NOMO-1 treated with DMSO at 0.1 percent for 48 hours (cell line): ENCODE results near the gene DISP2.
A peak's percentile ranks its signal among the peaks of the same experiment; 100 is the strongest.

Source experiments
- DNase-seq: peaks from one replicate; lab custom pipeline; 2025; ENCODE audit not compliant: unreplicated experiment; lab: John Stamatoyannopoulos, UW

Gene DISP2

DNA sequence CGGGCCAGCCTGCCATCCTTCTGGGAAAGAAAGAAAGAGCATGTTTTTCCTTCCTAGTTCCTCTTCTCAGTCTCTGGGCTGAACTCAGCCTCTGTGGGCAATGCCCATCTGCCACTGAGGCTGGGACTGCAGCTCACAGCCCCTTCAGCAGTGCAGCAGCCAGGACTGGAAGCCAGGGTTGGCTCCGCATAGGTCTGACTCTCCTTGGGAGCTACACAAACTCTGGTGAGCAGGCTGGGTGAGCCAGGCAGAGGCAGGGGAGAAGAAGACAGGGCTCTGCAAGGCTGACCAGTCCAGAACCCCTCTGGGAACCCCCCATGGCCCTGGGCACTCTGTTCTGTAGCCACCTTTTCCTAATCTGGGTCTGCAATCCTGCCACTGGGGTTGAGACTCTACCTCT, 3.6 kb downstream of the DISP2 start:
- no peak for DNase-seq

DNA sequence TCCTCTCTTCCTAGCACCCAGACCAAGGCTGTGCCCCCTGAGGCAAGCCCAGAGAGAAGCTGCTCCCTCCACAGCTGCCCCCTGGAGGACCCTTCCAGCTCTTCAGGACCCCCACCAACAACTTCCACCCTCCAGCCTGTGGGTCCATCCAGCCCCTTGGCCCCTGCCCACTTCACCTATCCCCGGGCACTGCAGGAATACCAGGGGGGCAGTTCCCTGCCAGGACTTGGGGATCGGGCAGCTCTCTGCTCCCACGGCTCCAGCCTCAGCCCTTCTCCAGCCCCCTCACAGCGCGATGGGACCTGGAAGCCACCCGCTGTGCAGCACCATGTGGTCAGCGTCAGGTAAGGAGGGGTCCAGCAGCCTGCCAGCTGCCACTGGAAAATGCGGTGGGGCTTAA, 5.6 kb downstream of the DISP2 start:
- DNase-seq: no peak

DNA sequence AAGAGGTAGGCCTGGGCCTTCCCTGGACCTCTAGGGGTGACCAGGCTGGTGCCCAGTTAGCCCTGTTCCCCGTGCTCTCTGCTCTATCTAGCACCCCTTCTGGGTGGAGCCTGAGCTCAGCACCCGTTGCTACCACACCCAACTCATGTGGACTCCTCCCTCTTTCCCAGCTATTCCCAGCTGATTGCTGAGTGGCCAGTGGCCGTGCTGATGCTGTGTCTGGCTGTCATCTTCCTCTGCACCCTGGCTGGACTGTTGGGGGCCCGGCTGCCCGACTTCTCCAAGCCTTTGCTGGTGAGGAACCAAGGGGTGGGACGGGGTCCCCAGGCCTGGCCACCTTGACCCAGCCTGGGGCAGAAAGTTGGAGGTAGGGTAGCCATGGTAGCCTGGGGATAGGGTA, 6.2 kb downstream of the DISP2 start:
- DNase-seq: no peak

DNA sequence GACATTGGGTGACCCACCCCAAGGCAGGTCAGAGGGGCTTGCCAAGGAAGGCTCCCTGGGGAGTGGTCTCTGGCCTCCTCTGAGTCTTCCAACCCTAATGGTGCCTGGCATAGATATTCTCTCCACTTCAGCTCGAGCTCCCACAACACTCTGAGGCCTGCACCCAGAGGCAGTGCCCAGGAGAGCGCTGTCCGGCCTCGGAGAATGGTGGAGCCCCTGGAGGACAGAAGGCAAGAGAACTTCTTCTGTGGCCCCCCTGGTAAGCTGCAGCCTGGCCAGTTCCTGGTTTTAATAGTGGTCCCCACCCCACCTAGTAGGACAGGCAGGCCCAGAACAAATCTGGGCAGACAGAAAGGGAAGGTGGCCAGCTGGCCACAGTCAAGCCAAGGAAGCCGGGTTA, 7.0 kb downstream of the DISP2 start:
- no peak for DNase-seq

DNA sequence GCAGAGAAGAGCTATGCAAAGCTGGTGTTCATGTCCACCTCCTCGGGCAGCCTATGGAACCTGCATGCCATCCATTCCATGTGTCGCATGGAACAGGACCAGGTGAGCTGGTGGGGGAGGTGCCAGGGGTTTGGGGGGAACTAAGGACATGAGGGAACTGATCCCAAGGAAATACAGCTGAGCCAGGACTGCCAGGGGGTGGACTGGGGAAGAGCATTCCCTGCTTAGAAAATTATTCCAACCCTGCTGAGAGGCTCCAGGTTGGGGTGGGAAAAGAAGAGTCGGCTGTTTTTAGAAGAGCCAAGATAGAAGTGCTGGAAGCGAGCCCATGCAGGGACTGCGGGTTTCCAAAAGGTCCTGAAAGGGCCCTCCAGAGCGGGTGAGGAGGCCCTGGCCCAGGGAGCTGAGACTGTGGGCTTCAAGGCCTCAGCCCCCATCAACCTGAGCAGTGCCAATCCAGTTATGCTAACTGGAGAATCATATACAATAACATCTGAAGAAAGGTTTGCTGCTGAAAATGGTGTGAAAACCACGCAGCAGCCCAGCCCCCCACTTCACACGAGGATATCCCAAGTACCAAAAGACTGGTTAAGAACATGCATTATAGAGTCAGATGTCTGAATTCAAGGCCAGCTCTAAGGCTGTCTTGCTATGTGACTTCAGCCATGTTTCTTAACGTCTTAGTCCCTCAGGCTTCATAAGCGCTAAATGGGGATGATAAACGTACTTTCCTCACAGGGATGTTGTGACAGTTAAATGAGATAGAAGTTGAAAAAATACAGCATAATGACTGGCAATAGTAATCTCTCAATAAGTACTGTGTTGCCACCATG, 7.8 kb downstream of the DISP2 start:
- no peak for DNase-seq

DNA sequence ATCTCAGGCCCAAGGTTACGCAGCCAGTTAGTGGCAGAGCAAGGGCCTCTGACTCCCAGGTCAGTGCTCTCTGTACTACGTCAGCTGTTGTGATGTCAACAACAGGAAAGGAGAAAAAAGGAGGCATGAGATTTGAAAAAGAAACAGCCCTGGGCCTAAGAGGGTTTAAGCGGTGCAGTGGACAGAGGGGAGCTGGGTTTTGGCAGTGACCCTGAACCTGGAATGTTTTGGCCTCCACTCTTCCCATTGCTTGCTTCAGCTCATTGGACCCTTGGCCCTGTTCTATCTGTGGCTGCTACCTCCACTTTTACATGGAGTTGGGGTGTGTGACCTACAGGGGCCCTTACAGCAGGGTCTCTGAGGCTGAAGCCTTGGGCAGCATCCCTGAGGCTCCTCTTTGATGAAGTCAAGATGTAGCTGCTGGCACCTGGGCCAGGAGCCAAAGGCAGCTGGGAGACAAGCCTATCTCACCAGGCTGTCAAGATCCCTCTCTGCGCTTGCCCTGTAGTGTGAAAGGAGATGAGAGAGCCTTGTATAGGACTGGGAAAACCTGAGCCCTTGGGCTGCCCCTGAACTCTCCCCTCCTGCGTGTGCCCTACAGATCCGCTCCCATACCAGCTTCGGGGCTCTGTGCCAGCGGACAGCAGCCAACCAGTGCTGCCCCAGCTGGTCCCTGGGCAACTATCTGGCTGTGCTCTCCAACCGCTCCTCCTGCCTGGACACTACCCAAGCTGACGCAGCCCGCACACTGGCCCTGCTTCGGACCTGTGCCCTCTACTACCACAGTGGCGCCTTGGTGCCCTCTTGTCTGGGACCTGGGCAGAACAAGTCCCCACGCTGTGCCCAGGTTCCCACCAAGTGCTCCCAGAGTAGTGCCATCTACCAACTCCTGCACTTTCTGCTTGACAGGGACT, 8.7 kb downstream of the DISP2 start:
- no peak for DNase-seq

DNA sequence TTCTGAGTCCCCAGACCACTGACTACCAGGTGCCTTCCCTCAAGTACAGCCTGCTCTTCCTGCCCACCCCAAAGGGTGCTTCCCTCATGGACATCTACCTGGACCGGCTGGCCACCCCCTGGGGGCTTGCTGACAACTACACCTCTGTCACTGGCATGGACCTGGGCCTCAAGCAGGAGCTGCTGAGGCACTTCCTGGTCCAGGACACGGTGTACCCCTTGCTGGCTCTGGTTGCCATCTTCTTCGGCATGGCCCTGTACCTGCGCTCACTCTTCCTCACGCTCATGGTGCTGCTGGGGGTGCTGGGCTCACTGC, 9.3 kb downstream of the DISP2 start:
- no peak for DNase-seq

DNA sequence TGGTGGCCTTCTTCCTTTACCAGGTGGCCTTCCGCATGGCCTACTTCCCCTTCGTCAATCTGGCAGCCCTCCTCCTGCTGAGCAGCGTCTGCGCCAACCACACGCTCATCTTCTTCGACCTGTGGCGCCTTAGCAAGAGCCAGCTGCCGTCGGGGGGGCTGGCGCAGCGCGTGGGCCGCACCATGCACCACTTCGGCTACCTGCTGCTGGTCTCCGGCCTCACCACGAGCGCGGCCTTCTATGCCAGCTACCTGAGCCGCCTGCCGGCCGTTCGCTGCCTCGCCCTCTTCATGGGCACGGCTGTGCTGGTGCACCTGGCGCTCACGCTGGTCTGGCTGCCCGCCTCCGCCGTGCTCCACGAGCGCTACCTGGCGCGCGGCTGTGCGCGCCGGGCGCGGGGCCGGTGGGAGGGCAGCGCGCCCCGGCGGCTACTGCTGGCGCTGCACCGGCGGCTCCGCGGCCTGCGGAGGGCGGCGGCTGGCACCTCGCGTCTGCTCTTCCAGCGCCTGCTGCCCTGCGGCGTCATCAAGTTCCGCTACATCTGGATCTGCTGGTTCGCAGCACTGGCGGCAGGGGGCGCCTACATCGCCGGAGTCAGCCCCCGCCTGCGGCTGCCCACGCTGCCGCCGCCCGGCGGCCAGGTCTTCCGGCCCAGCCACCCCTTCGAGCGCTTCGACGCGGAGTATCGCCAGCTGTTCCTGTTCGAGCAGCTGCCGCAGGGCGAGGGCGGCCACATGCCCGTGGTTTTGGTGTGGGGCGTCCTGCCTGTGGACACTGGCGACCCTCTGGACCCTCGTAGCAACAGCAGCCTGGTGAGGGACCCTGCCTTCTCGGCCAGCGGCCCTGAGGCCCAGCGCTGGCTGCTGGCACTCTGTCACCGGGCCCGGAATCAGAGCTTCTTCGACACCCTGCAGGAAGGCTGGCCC, 9.9 kb downstream of the DISP2 start:
- DNase-seq: peak; percentile 95

DNA sequence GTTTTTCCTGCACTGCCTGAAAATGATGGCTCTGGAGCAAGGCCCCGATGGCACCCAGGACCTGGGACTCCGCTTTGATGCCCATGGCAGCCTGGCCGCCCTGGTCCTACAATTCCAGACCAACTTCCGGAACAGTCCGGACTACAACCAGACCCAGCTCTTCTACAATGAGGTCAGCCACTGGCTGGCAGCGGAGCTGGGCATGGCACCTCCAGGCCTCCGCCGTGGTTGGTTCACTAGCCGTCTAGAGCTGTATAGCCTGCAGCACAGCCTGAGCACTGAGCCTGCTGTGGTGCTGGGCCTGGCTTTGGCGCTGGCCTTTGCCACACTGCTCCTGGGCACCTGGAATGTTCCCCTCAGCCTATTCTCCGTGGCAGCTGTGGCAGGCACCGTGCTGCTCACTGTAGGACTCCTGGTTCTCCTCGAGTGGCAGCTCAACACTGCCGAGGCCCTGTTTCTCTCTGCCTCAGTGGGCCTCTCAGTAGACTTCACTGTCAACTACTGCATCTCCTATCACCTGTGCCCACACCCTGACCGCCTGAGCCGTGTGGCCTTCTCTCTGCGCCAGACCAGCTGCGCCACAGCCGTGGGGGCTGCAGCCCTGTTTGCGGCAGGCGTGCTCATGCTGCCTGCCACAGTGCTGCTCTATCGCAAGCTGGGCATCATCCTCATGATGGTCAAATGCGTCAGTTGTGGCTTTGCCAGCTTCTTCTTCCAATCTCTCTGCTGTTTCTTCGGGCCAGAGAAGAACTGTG, 10.9 kb downstream of the DISP2 start:
- no peak for DNase-seq

DNA sequence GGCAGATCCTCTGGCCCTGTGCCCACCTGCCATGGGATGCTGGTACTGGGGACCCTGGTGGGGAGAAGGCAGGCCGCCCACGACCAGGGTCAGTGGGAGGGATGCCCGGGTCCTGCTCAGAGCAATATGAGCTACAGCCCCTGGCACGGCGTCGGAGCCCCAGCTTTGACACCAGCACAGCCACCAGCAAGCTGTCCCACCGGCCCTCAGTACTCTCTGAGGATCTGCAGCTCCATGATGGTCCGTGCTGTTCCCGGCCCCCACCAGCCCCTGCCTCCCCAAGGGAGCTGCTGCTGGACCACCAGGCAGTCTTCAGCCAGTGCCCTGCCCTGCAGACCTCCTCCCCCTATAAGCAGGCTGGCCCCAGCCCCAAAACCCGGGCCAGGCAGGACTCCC, 11.5 kb downstream of the DISP2 start:
- no peak for DNase-seq

DNA sequence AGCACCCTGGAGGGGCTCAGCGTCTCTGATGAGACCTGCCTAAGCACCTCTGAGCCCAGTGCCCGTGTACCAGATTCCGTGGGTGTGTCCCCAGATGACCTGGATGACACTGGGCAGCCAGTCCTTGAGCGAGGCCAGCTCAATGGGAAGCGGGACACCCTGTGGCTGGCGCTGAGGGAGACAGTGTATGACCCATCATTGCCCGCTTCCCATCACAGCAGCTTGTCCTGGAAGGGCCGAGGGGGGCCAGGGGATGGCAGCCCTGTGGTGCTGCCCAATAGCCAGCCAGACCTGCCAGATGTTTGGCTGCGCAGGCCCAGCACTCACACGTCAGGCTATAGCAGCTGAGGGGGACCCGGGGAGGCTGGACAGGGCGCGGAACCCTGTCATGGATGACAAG, 12.0 kb downstream of the DISP2 start:
- DNase-seq: no peak

DNA sequence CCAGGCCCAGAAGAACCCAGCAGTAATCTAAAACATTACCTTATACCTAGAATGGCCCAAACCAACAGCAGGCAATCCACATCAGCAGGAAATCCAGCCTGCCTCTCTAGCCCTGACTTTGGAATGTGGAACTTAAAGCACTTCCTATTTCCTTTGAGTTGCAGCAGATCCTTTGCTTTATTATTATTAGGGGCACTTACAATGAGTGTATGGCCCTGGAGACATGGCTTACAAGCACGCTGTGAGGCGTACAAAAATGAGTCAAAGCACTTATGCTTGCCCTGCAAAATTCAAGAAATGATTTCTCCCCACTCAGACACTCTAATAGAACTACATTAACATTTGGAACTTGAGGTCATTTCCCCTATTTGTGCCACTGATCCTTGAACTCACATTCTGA, 15.0 kb downstream of the DISP2 start:
- DNase-seq: no peak

DNA sequence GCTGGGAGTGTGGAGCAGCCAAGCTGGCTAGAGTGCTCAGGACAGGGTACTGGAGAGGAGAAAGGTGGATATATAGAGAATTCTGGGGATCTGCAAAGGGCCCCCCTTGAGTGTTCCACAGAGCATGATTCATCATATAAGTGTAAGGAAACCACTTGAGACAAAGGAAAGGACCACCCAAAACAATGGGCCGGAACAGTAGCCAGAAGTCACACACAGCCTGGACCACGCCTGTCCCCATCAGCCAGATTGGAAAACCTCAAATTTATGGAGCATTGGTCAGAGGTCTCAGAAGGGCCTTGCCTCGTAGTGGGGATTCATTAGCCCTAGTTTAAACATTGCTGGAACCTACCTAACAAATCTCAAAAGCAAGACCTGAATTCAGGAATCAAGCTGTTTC, 19.6 kb downstream of the DISP2 start:
- DNase-seq: no peak

DNA sequence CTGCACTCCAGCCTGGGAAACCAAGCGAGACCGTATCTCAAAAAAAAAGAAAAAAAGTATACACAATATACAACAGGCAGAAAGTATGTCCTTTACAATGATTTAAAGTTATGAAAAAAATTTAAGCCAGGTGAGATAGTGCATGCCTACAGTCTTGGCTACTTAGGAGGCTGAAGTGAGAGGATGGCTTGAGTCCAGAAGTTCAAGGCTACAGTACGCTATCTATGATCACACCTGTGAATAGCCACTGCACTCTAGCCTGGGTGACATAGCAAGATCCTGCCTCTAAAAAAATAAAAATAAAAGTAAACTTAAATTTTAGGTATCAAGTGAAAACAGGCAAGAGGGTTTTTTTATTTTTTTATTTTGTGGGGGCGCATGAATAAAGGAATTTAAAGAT, 21.4 kb downstream of the DISP2 start:
- DNase-seq: no peak

DNA sequence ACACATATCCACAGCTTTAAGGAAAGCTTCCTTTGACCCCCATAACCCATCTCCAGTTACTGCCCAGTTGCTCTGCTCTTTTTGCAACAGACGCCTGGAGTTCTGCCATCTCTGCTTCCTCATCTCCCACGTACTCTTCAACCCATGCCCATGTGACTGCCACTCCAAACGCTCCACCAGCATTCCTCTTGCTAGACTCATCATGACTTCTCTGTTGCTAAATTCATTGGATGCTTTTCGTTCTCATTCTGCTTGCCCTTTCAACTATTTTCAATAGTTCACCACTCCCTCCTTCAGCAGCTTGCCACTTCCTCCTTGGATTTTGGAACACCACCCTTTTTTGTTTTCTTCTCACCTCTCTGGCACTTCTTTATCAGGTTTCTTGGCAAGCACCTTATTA, 21.8 kb downstream of the DISP2 start:
- DNase-seq: no peak

DNA sequence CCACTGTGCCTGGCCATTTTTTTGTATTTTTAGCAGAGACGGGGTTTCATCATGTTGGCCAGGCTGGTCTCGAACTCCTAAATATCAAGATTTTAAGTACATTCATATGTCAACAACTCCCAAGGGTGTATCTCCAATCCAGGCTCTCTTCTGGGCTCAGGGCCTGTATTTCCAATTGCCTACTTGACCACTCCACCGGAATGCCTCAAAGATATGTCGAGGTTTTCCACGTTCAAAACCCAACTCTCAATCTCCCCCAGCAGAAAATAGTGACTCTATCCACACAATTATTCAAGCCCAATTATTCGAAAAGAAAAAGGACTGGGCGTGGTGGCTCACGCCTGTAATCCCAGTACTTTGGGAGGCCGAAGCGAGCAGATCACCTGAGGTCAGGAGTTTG, 22.6 kb downstream of the DISP2 start:
- no peak for DNase-seq

DNA sequence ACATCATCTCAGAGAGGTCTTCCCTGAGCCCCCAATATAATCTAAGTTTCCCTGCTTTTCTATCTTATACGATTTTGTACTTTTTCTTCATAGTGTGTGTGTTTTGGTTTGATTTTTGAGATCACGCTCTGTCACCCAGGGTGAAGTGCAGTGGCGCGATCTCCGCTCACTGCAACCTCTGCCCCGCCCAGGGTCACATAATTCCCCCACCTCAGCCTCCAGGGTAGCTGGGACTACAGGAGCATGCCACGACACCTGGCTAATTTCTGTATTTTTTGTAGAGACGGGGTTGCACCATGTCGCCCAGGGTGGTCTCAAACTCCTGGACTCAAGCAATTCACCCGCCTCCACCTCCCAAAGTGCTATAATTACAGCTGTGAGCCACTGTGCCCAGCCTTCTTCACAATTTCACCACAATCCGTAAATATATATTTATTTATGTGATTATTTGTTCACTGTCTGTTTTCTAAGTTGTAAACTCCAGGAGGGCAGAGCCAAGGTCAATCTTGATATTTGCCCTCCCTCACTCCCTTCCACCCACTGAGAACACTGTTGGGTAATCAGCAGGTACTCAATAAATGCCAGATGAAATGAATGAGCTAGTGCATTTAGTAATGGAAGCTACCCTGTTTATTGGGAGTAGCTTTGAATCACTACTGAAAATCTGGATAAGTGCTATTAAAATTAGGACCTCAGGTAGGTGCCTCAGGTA, 24.0 kb downstream of the DISP2 start:
- DNase-seq: no peak

DNA sequence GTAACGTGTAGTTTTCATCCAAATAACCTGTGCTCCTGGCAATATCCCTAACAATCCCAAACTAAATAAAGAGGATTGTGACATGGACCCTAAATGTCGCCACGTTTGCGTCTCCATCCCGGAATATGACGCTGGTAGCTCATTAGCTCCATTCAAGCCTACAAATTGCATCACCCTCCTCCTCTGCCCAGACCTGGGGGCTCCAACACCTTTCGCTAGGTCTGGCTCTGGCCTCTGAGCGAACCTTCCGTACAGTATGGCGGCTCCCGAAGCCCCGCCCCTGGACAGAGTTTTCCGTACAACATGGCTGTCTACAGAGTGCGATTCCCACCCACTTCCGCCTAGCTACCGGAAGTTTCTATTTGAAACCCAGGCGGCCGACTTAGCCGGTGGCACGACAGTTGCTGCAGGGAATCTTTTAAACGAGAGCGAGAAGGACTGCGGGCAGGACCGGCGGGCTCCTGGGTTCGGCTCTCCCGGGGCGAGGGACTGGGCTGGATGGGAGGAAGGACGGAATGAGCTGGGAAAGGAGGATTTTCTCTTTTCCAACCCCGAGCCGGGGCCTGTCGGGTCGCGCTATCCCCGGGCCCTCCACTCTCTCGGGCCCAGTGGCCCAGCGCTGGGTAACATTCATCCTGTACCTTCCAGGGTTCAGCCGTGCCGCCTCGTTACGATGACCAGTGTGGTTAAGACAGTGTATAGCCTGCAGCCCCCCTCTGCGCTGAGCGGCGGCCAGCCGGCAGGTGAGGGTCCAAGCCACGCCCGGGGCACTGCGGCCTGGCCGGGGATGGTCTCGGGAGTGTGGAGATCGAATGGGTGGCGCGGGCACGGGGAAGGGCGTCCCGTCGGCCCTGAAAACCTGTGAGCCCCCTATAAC, 24.8 kb downstream of the DISP2 start, which contains the start of gene KNSTRN:
TSS of gene KNSTRN (plus strand) at position 142 of the 877 bp plus-strand sequence. CDS start at position 257, 115 bp downstream.
- peak; percentile 92 for DNase-seq

DNA sequence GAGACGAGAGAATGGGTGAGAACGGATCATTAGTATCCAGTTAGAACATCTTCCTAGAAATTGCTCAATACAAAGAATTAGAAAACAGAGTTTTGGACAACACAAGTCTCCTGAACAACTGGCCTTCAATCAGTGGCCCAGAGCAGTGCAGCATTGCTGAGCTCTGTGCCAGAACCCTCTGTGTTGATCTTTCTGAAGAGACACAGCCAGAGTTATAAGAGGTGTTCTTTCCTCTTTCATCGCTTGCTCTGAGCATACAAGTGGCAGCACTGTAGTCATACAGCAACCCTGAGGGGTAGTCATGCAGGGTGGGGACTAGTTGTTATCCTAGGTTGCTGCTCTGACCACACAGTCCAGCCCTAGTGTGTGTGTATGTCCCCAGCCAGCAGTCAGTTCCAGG, 28.5 kb downstream of the DISP2 start:
- DNase-seq: no peak
